ENCODE results near the gene ANKRD1.
"Not testable (repeated sequence)": the region's sequence is repeated elsewhere in the genome, so short reads cannot be mapped to it uniquely, and the experiment has no call there.

The ANKRD1 gene

GRCh38 chr10:90920986-90921666 lies at the start of gene ANKRD1:
Gene ANKRD1, minus strand, starts transcription at chr10:90921087. Its CDS starts 60 bp downstream, at chr10:90921027.
- no peak for DNase-seq

- no peak for DNase-seq
These were observed 49.2 kb upstream of the ANKRD1 start for GRCh38 chr10:90969947-90970673.

- DNase-seq, result no peak
These were observed 48.2 kb upstream of the ANKRD1 start for GRCh38 chr10:90969121-90969534.

DNA sequence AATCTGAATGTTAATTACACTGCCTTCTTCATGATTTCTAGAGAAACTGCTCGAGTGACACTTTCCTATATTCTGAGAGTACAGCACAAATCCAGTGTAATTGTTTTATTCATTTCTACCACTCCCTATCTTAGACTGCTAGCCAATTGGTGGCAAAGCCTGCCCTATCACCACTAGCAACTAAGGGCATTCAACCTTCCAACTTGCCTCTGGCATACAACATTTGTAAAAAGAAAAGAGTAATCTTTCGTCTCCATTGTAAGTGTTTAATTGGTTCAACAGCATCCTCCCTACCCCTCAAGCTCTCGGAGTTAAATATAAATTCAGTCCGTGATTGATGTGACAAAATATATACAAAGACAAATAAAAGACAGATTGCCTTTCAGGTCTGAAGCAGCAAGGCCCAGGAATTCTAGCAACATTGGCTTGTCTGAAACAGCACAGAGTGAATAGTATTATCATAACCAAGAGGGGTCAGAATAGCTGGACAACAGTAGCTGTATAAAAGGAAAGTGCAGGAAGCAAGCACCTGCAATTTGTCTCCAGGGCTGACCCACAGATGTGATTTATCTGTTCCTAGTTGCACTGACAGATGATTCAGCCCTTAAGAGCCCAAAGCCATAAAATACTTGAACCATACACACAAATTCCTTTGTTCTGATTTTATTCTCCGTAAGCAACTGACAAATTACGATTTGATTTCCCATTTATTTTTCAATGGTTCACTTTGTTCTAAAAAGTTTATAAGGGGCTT lies 47.6 kb upstream of the ANKRD1 start:
- DNase-seq, result no peak

GRCh38 chr10:90967865-90968264 lies 47.0 kb upstream of the ANKRD1 start:
- no peak for DNase-seq

DNA sequence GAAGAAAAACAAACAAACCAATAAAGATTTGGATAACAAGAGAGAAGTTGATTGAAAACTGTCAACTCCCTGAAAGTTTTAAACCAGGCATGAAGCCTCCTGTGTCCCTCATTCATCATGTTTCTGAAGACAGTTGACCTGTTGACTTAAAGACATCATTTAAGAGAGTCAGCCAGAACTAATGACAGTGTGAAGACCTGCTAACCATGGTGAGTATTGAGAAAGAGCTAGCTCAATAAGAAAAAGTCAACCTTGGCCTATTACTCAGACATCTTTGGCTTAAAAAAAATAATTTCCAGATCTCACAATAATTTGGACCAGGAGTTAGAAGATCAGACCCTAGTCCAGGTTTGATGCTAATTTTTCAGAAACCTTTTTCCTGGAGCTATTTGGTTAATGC lies 45.3 kb upstream of the ANKRD1 start:
- no peak for DNase-seq

GRCh38 chr10:90965720-90966119 lies 44.8 kb upstream of the ANKRD1 start:
- no peak for DNase-seq

DNA sequence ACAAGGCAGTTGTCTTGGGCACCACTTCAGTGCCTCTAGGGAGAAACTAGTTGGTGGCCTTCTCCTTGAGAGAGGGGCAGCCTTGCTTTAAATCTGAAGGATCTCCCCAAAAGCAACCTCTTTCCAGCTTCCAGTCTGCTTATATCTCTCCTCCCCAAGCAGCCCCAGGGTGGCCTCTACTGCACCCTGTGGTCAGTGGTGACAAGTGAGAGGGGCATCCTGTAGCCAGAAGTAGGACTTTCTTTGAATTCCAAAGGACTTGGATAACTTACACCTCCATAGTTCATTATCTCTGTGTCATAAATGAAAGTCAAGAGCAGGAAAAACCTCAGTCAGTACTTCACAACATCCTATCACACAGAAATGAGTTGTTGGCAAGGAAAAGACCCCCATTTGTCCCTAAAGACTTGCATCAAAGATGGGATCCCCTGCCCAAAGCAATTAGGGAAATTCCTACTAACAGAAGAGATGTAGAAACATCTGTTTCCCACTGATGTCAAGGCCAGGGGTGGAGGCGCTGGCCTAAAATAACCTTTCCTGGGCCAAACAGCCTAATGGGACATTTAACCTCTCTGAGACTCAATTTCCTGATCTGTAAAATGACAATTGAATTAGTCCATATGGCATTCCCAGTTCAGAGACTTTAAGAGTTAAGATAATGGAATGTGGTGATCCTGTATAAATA lies 44.0 kb upstream of the ANKRD1 start:
- DNase-seq, result no peak

DNA sequence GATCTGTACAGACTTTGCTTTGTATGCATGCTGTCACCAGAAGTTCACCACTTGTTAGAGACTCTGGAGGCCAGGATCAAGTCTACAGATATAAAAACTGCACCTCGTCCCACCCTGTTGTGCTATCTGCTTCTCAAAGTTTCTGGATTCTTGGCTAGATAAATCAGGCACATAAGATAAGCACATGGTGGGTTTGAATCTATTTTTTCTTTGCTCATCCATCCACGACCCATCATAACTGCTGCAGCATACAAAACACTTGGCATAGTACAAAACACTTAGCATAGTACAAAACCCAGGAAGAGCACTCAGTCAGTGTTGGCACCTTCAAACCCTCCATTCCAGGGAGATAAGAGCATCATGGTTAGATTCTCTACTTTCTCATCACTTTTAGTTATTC lies 42.4 kb upstream of the ANKRD1 start:
- no peak for DNase-seq

DNA sequence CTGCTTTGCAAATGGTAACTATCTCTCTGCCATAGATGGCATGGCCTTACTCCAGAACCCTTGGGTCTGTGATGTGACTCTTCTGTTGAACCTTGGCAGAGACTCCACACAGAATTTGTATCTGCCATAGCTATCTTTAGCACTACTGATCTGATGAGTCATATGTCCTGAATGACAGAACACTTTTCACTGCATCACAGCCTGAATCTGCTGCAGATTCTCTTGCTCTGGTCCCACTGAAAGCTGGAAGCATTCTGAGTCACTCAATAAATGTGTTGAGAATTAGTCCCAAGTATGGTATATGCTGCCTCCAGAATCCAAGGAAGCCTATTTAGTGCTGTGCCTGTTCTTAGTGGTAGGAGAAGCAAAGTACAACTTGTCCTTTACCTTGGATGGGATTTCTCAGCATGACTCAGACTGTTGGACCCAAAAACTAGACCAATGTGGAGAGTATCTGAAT lies 39.5 kb upstream of the ANKRD1 start:
- no peak for DNase-seq

DNA sequence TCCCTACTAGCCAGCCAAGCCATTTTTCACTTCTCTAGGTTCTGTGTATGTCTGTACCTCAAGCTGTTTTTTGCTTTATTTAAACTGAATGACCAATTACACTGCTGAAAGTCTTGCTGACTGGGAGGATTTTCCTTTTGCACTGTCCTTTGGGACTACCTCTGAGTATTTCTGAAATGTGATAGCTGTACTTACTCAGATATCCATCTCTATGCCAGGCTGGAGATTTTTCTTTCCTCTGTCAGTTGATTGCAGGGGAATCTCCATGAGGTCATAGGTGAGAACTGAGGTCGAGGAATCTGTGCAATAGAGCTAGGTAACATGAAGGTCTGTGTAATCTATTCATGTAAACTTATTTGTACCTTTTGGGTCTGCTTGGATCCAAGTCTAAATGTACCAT lies 38.9 kb upstream of the ANKRD1 start:
- DNase-seq, result no peak

- no peak for DNase-seq
These were observed 37.9 kb upstream of the ANKRD1 start for GRCh38 chr10:90958781-90959180.

- no peak for DNase-seq
These were observed 26.4 kb upstream of the ANKRD1 start for GRCh38 chr10:90947030-90947960.

DNA sequence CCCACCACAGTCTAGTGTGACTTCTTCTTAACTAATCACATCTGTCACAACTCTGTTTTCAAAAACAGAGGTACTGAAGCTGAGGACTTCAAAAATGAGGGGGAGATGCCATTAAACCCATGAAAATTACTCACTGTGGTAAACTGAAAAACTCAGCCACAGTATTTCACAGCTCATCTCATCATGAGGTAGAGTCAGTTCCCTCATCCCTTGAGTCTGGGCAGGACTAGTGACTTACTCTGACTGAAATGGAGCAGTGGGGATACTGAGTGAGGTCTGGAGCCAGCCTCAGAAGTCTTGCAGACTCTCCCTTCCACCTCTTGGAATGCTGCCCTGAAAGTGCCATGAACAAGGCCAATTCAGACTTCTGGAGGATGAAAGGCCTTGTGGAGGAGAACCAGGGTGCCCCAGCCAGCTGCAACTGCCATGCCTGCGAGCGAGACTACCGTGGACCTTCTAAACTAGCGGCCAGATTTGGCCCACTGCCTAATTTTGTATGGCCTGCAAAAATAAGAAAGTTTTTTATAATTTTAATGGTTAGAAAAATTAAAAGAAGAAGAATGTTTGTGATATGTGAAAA lies 24.7 kb upstream of the ANKRD1 start:
- DNase-seq, result no peak

GRCh38 chr10:90944749-90945148 lies 23.9 kb upstream of the ANKRD1 start:
- DNase-seq, result no peak

GRCh38 chr10:90942980-90943379 lies 22.1 kb upstream of the ANKRD1 start:
- DNase-seq, result not testable (repeated sequence)

- DNase-seq, result no peak
These were observed 18.8 kb upstream of the ANKRD1 start for GRCh38 chr10:90939648-90940047.

- DNase-seq, result no peak
These were observed 18.2 kb upstream of the ANKRD1 start for GRCh38 chr10:90939116-90939515.

GRCh38 chr10:90937645-90938258 lies 16.9 kb upstream of the ANKRD1 start:
- no peak for DNase-seq

- no peak for DNase-seq
These were observed 15.4 kb upstream of the ANKRD1 start for GRCh38 chr10:90936276-90936659.
